HG03108 (cell line): ENCODE data around the gene IRF2.

Source experiments
- ATAC-seq: cut with Tn5 transposase; IDR thresholded peaks from one replicate; pipeline ENCODE4 v1.9.1; 2021; ENCODE audit warnings: moderate library complexity; ENCODE audit not compliant: unreplicated experiment

Gene IRF2

GRCh38 chr4:184370711-184371389 is 103.5 kb downstream of the IRF2 start:
- ATAC-seq = no peak

GRCh38 chr4:184369871-184370270 is 104.5 kb downstream of the IRF2 start:
- no peak for ATAC-seq

DNA sequence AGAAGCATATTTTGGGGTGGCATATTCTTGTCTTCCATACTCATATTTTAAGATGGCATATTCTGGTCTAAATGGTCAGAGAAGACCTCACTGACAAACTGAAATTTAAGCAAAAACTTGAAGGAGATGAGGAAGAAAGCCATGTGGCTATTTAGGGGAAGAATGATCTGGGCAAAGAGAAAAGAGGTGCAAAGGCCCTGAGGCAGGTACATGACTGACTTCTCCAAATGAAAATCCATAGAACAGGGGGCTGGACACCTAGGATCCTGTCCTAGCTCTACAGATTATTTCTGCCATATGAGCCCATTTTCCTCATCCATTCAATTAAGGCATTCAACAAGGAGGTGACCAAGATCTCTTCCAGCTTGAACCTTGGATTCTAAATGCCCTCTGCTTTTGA is 105.6 kb downstream of the IRF2 start:
- ATAC-seq = no peak

GRCh38 chr4:184368290-184368689 is 106.1 kb downstream of the IRF2 start:
- ATAC-seq = no peak

DNA sequence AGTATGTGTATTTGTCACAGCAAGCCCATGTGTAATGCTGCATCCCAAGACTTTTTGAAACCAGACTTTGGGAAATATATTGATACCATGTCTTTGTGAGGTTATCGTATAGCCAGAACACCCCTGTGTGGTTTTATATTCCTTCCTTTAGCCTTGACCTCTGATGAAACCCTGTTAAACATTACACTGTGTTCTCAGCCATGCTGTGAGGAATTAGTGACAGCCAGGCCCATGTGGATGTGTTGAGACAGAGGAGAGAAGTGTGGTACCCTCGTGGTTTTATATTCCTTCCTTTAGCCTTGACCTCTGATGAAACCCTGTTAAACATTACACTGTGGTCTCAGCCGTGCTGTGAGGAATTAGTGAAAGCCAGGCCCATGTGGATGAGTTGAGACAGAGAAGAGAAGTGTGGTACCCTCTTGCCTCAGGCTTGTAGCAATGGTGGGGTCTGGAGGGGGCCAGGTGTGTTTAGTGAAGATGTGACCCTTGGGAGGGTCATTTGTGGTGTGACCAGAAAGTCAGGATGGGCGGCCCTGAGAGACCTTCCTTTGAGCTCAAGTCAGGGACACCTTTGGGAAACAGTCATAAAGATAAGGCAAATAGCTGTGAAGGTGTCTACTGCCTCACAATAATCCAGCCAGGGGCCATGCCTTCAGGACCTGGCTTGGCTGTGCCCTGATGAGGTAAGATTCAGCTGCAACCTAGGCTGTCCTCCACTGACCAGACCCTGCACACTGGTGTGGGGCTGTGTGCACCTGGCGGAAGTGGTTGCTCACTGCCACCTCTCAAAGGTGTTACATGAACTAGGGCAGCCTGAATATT is 110.0 kb downstream of the IRF2 start:
- ATAC-seq = peak; percentile 78

DNA sequence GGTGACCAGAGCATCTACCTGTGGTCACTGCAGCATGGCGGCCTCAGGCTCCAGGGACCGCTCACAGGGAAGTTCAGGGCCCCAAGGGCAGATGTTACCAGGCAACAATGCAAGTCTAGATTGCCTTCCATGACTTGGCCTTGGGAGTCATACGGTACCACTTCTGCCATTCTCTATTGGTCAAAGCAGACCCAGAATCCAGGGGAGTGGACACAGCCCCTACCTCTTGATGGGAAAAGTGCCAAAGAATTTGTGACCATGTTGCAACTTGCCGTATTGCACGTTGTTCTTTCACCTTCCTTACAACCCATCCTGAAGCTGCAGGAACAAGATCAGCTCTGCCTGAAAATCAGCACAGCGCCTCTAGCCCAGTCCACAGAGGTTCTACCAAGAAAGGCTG is 111.1 kb downstream of the IRF2 start:
- no peak for ATAC-seq

DNA sequence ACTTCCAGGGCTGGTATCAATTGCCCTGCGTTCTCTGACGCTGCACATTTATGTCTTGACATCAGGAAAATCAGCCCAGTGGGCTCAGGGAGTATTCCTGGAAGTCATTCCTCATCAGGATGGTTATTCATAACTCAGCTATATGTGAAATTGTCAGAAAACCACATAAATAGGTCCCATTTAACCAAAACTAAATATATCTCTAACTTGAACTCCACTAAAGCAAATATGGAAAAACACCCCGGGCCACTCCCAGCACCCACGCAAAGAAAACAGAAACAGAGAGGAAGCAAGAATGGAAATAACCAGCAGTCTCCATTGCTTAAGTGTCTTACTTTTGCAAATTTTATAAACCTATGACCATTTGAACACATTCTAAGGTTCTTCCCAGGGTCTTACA is 112.0 kb downstream of the IRF2 start:
- ATAC-seq = no peak

- no peak for ATAC-seq
These were observed 112.9 kb downstream of the IRF2 start for GRCh38 chr4:184361443-184361842.

- no peak for ATAC-seq
These were observed 114.5 kb downstream of the IRF2 start for GRCh38 chr4:184359888-184360287.

- ATAC-seq = no peak
These were observed 115.7 kb downstream of the IRF2 start for GRCh38 chr4:184358521-184359232.

- no peak for ATAC-seq
These were observed 116.6 kb downstream of the IRF2 start for GRCh38 chr4:184357772-184358171.

GRCh38 chr4:184357165-184357564 is 117.2 kb downstream of the IRF2 start:
- no peak for ATAC-seq

- ATAC-seq = no peak
These were observed 118.0 kb downstream of the IRF2 start for GRCh38 chr4:184356366-184356765.

DNA sequence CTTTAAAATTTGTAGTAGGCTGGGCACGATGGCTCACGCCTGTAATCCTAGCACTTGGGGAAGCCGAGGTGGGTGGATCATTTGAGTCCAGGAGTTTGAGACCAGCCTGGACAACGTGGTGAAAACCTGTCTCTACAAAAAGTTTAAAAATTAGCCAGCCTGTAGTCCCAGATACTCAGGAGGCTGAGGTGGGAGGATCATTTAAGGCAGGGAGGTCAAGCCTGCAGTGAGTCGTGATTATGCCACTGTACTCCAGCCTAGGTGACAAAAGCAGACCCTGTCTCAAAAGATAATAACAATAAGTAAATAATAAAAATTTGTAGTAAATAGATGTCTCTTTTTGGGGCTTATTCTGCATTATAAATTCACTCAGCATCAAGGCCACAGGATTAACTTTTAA is 118.5 kb downstream of the IRF2 start:
- no peak for ATAC-seq

DNA sequence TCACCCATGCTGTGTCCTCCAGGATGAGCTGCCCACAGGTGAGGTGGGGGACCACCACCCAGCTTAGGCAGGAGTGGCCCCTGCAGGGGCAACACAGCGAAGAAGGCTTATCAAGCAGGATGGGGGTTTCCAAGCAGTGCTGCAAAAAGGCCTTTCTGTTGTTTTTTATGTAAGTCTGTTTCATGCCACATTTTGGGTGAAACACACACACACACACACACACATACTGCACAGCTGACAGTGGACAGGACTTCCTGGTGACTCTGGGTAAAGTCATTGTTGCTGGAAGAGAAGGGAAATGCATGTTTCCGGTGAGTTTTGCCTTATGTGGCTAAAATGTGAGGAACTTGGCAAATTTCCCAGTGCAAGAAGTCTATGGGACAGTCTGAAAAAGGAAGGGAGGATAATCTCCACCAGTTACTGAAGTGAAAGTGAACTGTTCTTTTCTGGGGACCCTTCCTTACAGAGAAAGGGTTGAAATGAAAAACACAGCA is 119.2 kb downstream of the IRF2 start:
- no peak for ATAC-seq

GRCh38 chr4:184352891-184353290 is 121.5 kb downstream of the IRF2 start:
- ATAC-seq = no peak

GRCh38 chr4:184351560-184352451 is 122.5 kb downstream of the IRF2 start:
- ATAC-seq = no peak

DNA sequence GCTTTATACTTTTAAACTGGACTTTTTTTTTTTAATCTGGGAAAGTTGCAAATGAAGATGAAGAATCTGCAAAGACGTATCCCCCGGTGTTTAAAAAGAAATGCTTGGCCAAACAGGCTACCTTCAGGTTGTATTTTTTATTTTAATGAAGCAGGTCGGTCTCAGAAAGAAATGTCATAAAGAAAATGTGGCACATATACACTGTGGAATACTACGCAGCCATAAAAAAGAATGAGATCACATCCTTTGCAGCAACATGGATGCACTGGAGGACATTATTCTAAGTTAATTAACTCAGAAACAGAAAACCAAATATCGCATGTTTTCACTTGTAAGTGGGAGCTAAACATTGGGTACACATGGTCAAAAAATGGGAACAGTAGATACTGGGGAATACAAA is 123.4 kb downstream of the IRF2 start:
- ATAC-seq = no peak

DNA sequence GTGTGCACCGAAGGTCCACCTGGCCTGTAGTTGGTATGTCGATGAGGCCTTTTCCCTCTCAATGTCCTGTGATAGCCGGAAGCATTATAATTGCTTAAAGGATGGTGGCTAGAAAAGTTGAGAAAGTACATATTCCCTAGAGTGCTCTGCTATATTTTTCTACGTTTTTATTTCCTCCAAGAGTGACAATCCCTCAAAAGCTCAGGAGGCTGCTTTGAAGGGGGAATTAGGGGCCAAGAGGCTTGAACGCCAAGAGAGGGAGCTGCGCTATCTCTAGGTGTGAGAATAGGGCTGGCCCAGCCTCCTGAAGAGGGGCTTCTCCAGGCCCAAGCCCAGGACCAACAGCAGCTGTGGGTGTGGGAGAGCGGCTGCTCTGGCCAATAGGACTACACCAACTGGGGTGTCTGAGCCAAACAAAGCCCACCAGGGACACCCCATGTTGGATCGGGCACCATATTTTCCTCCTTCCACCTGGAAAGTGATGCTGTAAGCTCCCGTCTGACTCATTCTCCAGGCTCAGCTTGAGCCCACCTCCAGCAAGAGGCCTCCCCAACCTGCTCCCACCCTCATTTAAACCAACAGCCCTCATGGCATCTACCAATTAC is 124.0 kb downstream of the IRF2 start:
- ATAC-seq = no peak
